BJ (cell line): ENCODE data around the gene CALML5. TPM values are rescaled to one million over a fixed set of nuclear protein-coding genes. Genes with fewer than 3 reads are reported as not detected.

ENCODE experiments used
- CTCF ChIA-PET: fragments of 350-600 bp; formaldehyde crosslinking; extraction: SDS; loops from one replicate; lab custom pipeline; 2021; ENCODE audit warnings: antibody characterized with exemption, inconsistent platforms; lab: Yijun Ruan, JAX
- POLR2A ChIA-PET: fragments of 300-600 bp; sonication (Branson Sonifier 250); formaldehyde crosslinking; extraction: SDS; loops from one replicate; lab custom pipeline; 2021; ENCODE audit warnings: antibody characterized with exemption; lab: Charles Lee
- DNase-seq: peaks from one replicate; pipeline ENCODE4 v3.0.0-alpha.2; 2011; ENCODE audit warnings: low read depth
- H3K27me3 ChIP-seq: 2 replicates; pipeline ENCODE4 v1.6.0; 2011; ENCODE audit warnings: low read length; ENCODE audit not compliant: control insufficient read depth, insufficient read depth
- H3K36me3 ChIP-seq: 2 replicates; pipeline ENCODE4 v1.5.1; 2011; ENCODE audit warnings: low read length; ENCODE audit not compliant: control insufficient read depth, insufficient read depth
- H3K4me3 ChIP-seq: 2 replicates; pipeline ENCODE4 v1.5.1; 2011; ENCODE audit warnings: low read depth, mild to moderate bottlenecking, control low read depth, low read length
- polyA plus RNA-seq: library from polyadenylated mRNA; depleted of rRNA; stranded (reverse); fragments of >200 nt; gene quantifications from 2 replicates; pipeline ENCODE4 v1.2.3, GENCODE V29; 2011
- TF ChIP-seq, protein P1 (sequence below): IDR thresholded peaks from 2 replicates; pipeline ENCODE4 v1.5.1; 2011; ENCODE audit warnings: low read depth, mild to moderate bottlenecking, control low read depth, inconsistent platforms, low read length, moderate library complexity; ENCODE audit not compliant: insufficient read depth

The CALML5 gene
- polyA plus RNA-seq, 1 experiment, result not detected

DNA sequence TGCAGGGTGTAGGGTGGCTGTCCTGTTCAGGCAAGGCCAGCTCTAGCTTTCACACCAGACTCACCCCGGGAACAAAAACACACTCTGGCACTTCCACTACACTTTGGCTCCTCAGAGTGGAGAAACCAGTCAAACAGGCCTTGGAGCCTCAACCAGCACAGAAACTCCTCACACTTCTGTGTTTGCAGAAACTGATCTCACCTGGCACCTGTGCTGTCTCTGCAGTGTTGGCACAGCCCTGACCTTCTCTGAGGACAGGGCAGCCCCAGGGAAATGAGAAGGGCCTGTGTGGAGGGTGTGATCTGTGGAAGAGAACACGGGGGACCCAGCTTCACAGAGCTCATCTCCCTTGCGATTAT, 4.1 kb upstream of the CALML5 start:
- no peak overlapping the region for H3K4me3 ChIP-seq
- TF ChIP-seq, protein P1, sequence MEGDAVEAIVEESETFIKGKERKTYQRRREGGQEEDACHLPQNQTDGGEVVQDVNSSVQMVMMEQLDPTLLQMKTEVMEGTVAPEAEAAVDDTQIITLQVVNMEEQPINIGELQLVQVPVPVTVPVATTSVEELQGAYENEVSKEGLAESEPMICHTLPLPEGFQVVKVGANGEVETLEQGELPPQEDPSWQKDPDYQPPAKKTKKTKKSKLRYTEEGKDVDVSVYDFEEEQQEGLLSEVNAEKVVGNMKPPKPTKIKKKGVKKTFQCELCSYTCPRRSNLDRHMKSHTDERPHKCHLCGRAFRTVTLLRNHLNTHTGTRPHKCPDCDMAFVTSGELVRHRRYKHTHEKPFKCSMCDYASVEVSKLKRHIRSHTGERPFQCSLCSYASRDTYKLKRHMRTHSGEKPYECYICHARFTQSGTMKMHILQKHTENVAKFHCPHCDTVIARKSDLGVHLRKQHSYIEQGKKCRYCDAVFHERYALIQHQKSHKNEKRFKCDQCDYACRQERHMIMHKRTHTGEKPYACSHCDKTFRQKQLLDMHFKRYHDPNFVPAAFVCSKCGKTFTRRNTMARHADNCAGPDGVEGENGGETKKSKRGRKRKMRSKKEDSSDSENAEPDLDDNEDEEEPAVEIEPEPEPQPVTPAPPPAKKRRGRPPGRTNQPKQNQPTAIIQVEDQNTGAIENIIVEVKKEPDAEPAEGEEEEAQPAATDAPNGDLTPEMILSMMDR, result no peak
- POLR2A ChIA-PET, result no interaction called here
- DNase-seq, result no peak
- H3K36me3 ChIP-seq, result no peaks in the 10 kb centered on the region
- CTCF ChIA-PET, result interaction anchor here (0.8 to 1.0 kb wide), 2 partner anchors 19 to 20 kb away, joined by 3 to 4 read pairs; no protein-coding TSS in a partner anchor
- peaks cover 7% of the 10 kb centered on the region; the same call in 1 of the 2 replicates for H3K27me3 ChIP-seq

DNA sequence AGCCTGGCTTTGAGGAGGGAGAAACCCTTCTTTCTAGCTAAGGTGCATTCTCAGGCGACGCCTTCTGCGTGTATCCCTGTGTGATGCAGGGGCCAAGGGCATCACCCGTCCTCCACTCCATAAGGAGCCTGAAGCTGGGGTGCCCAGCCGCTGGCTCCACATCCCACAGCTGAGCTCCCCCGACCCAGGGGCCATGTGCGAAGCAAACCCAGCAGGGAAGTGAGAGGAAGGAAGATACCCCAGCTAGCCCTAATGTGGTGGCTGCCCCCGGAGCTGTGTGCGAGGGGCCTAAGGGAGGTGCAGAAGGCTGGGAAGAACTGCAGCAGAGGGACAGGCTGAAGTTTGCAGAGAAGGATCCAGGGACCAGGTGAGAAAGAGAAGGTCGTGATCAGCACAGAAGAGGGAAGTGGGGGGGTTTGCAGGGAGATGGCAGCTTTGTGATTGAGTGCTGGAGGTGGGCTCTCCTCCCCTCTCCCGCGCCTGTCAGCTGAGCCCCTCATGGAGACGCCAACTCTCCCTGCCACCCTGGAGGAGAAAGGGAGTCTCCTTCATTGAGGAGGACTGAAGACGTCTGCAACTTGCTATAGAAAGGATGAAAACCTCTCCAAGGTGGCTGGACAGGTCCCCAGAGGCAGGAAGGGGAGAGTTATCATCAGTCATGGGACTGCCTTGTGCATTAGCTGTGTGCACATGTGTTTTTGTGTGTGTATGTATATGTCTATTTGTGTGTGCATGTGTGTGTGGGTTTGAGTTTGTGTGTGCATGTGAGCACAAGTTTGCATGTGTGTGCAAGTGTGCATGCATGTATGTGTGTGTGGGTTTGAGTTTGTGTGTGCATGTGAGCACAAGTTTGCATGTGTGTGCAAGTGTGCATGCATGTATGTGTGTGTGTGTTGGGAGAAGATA, 3.5 kb upstream of the CALML5 start:
- ChIA-PET CTCF (interaction anchor here (0.8 to 1.0 kb wide), 2 partner anchors 18 to 20 kb away, joined by 3 to 4 read pairs; no protein-coding TSS in a partner anchor), POLR2A (no interaction called here)
- no peak for DNase-seq

DNA sequence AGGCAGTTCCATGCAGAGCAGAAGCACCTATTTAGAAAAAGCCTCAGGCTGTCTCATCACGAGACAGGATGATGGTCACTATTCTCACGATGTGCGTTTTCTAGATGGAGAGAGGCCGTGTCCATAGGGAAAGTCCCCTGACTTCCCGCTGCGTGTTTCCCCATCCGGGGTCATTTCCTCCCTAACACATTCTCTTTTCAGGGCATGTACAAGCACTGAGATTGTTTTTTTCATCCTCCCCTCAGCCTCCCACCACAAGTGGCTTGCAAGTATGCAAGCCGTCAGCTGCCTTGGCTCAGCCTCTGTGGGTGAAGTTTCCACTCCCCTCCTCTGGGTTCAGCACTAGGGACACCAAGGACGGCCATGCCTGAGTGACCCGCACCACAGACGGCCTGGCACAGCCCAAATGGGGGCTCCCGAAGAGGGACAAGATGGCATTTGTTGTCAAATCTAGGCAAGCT, 2.7 kb upstream of the CALML5 start:
- CTCF ChIA-PET, result no interaction called here

More for the DNA sequence above, 3.5 kb upstream of the CALML5 start:
- no peak overlapping the region for H3K4me3 ChIP-seq
- TF ChIP-seq, protein P1, result no peak
- H3K27me3 ChIP-seq, result peaks cover 7% of the 10 kb centered on the region; the same call in 1 of the 2 replicates
- no peaks in the 10 kb centered on the region for H3K36me3 ChIP-seq

DNA sequence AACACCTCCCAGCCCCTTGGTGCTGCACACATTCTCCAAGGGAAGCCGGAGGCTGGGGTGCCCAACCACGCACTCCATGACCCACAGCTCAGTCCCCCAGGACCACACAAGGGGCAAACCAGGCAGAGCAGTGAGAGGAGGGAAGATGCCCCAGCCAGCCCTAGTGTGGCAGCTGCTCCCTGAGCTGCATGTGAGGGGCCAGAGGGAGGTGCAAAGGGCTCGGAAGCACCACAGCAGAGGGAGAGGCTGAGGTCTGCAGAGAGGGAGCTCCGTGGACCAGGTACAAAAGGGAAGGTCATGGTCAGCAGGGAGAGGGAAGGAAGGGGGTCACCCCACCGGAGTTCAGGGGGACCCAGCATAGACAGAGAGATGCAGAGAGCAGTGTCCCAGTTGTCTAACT, 1.5 kb upstream of the CALML5 start:
- peaks cover 7% of the 10 kb centered on the region; the same call in 1 of the 2 replicates for H3K27me3 ChIP-seq
- H3K36me3 ChIP-seq, result no peaks in the 10 kb centered on the region
- TF ChIP-seq, protein P1, result no peak
- ChIA-PET POLR2A (no interaction called here), CTCF (no interaction called here)
- no peak for DNase-seq
- no peak overlapping the region for H3K4me3 ChIP-seq

More for the DNA sequence above, 2.7 kb upstream of the CALML5 start:
- Histone ChIP-seq H3K36me3 (no peaks in the 10 kb centered on the region), H3K4me3 (no peak overlapping the region), H3K27me3 (peaks cover 7% of the 10 kb centered on the region; the same call in 1 of the 2 replicates)
- TF ChIP-seq, protein P1, result no peak
- DNase-seq, result no peak
- POLR2A ChIA-PET, result no interaction called here

DNA sequence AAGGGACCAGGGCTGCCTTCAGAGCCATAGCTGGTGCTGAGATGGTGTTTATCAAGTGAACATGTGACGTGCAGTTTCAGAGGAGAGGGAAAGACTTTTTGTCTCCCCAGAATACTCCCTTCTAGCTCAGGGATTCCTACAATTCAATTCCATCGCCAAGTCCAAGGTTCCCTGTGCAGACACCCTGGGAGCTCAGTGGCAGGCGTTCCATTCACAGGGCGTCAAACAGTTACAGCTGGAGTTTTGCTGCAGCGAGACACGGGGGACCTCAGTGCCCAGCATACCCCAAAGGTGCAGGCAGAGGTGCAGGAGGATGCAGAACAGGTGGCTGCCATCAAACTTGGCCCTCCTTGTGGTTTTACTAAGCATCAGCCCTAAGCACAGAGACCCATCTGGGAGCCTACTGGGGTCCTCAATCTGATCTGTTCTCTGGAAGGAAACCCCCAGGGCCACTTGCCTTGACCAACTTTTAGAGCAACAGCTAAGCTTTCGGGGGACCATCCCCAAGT, 846 bp upstream of the CALML5 start:
- no peak overlapping the region for H3K4me3 ChIP-seq
- TF ChIP-seq, protein P1, result no peak
- CTCF ChIA-PET, result interaction anchor here (1.7 kb wide), 1 partner anchor 123 kb away, joined by 6 read pairs; no protein-coding TSS in a partner anchor
- no peaks in the 10 kb centered on the region for H3K36me3 ChIP-seq
- POLR2A ChIA-PET, result interaction anchor here (0.6 kb wide), 1 partner anchor 9 kb away, joined by 3 read pairs; no protein-coding TSS in a partner anchor
- no peak for DNase-seq
- peaks cover 7% of the 10 kb centered on the region; the same call in 1 of the 2 replicates for H3K27me3 ChIP-seq
